HepG2 (cell line): Measurements from ENCODE around the gene CDC27. TPM values are rescaled to one million over a fixed set of nuclear protein-coding genes. Genes with fewer than 3 reads are reported as not detected.

Experiments
- ATAC-seq: fragments of 200-7000 bp; cut with Tn5 transposase; 3 replicates; pipeline ENCODE4 v1.9.1; 2020; ENCODE audit warnings: mild to moderate bottlenecking, moderate library complexity
- BruUV-seq: library from RNA; stranded (reverse); fragments of 400-500 nt; replicated peaks from 2 replicates; lab custom pipeline; 2021; lab: Mats Ljungman, UMichigan
- CTCF ChIA-PET: fragments of 300-600 bp; formaldehyde crosslinking; extraction: SDS; loops from one replicate; lab custom pipeline; 2021; ENCODE audit warnings: low total read pairs, inconsistent platforms, low intra/inter-chr PET ratio; lab: Yijun Ruan, JAX
- POLR2A ChIA-PET: fragments of 350-600 bp; sonication (Branson Sonifier 250); formaldehyde crosslinking; loops from one replicate; lab custom pipeline; 2020; ENCODE audit warnings: antibody characterized with exemption, inconsistent platforms; lab: Yijun Ruan, JAX
- DNase-seq: peaks from one replicate; pipeline ENCODE4 v3.0.0-alpha.2; 2015; ENCODE audit warnings: low spot score
- FAIRE-seq: peaks from 3 replicates; lab custom pipeline; 2011; peaks lifted over from hg19 to GRCh38; lab: Jason Lieb, UNC
- H2AFZ ChIP-seq: one replicate; pipeline ENCODE4 v1.6.1; 2011; ENCODE audit warnings: low read length, inconsistent platforms
- H3K27ac ChIP-seq: fragments of 300-600 bp; 3 replicates; pipeline ENCODE4 v1.8.0; 2011; ENCODE audit warnings: mixed run types, mild to moderate bottlenecking, mixed read lengths, low read length, inconsistent platforms; ENCODE audit not compliant: insufficient read depth; ENCODE audit errors: extremely low read length
- H3K27me3 ChIP-seq, 2 experiments: fragments of 200-600 bp in 1 of 2; 2 replicates in 1 of 2; 3 replicates in 1 of 2; pipeline versions ENCODE4 v1.6.0 to v1.8.0; 2011; ENCODE audit warnings: low read length in 2 of 2, mild to moderate bottlenecking in 2 of 2, moderate library complexity in 2 of 2, inconsistent platforms in 1 of 2; ENCODE audit not compliant: insufficient read depth in 2 of 2, control insufficient read depth in 1 of 2
- H3K36me3 ChIP-seq, 2 experiments: fragments of 200-600 bp in 1 of 2; replicated peaks in 1 of 2; 2 replicates in 1 of 2; 3 replicates in 1 of 2; pipeline versions ENCODE4 v1.5.1 to v1.8.0; 2011; ENCODE audit warnings: low read length in 2 of 2, inconsistent platforms in 1 of 2; ENCODE audit not compliant: insufficient read depth in 2 of 2, control insufficient read depth in 1 of 2
- H3K4me1 ChIP-seq: 2 replicates; pipeline ENCODE4 v1.5.1; 2012; ENCODE audit warnings: low read length, inconsistent platforms; ENCODE audit not compliant: insufficient read depth
- H3K4me2 ChIP-seq: 2 replicates; pipeline ENCODE4 v1.6.0; 2011; ENCODE audit warnings: low read depth, low read length, inconsistent platforms
- H3K4me3 ChIP-seq, 3 experiments: fragments of 200-600 bp in 1 of 3; sonication (generic), shearing (Covaris generic) in 1 of 3; replicated peaks in 1 of 3; 2 replicates each; pipeline ENCODE4 v1.5.1; 2011 to 2016; ENCODE audit warnings: low read length in 3 of 3, inconsistent platforms in 2 of 3, low read depth in 2 of 3, mild to moderate bottlenecking in 2 of 3, control low read depth in 1 of 3, mixed read lengths in 1 of 3; ENCODE audit not compliant: insufficient read depth in 1 of 3
- H3K79me2 ChIP-seq: one replicate; pipeline ENCODE4 v1.6.1; 2011; ENCODE audit warnings: low read length, inconsistent platforms; ENCODE audit not compliant: insufficient read depth
- H3K9ac ChIP-seq: 2 replicates; pipeline ENCODE4 v1.6.0; 2011; ENCODE audit warnings: mild to moderate bottlenecking, low read depth, low read length, inconsistent platforms; ENCODE audit not compliant: insufficient read depth
- H3K9me3 ChIP-seq: 2 replicates; pipeline ENCODE4 v1.5.1; 2012; ENCODE audit warnings: mild to moderate bottlenecking, low read length
- H4K20me1 ChIP-seq: 2 replicates; pipeline ENCODE4 v1.6.0; 2011; ENCODE audit warnings: inconsistent platforms, mild to moderate bottlenecking, low read length, moderate library complexity; ENCODE audit not compliant: insufficient read depth
- EP300 ChIP-seq, 3 experiments: sonication (generic) in 1 of 3; formaldehyde crosslinking in 1 of 3; IDR thresholded peaks; 2 replicates each; pipeline versions ENCODE4 v1.5.1 to v1.6.1; 2011 to 2020; ENCODE audit warnings: low read depth in 2 of 3, low read length in 2 of 3, borderline replicate concordance in 1 of 3, improper control_type of control experiment in 1 of 3, mild to moderate bottlenecking in 1 of 3, missing genetic modification reagents in 1 of 3, moderate library complexity in 1 of 3
- ESRRA ChIP-seq: sonication (generic); formaldehyde crosslinking; IDR thresholded peaks from 2 replicates; pipeline ENCODE4 v1.5.1; 2020; ENCODE audit warnings: mild to moderate bottlenecking, low read depth, missing genetic modification reagents
- ZGPAT ChIP-seq: IDR thresholded peaks from 2 replicates; pipeline ENCODE4 v1.6.1; 2016; ENCODE audit warnings: mild to moderate bottlenecking
- ZNF557 ChIP-seq: sonication (generic); formaldehyde crosslinking; IDR thresholded peaks from 2 replicates; pipeline ENCODE4 v1.4.0; 2020; ENCODE audit warnings: missing genetic modification reagents
- ZNF670 ChIP-seq: sonication (generic); formaldehyde crosslinking; IDR thresholded peaks from 2 replicates; pipeline ENCODE4 v1.8.0; 2022; ENCODE audit warnings: mild to moderate bottlenecking, missing genetic modification reagents, borderline replicate concordance
- WGBS: methylation state at CpG from one replicate; pipeline ENCODE4 v1.1.6; 2017; ENCODE audit warnings: low lambda C conversion rate; 5-methylcytosine and 5-hydroxymethylcytosine counted together
- in situ Hi-C: cut with HindIII; loops from 2 replicates; pipeline ENCODE4 v1.10.0; 2017; ENCODE audit warnings: low pct_unique_long_range_greater_than_20kb; ENCODE audit not compliant: extremely low pct_ligation_motif_present
- intact Hi-C: fragments of 100-400 bp; cut with micrococcal nuclease; formaldehyde crosslinking; loops from one replicate; pipeline ENCODE4 v1.10.0; 2022; ENCODE audit not compliant: unreplicated experiment
- polyA plus RNA-seq, 8 experiments: library from polyadenylated mRNA; depleted of rRNA in 3 of 8; stranded (reverse) in 7 of 8; unstranded in 1 of 8; fragments of >200 nt; fragmentation: Illumina TruSeq in 4 of 8; extraction: Trizol in 4 of 8; gene quantifications; 2 replicates each; pipeline versions ENCODE4 v1.2.1 to v1.2.3, GENCODE V29; 2011 to 2016; ENCODE audit warnings: low read depth in 4 of 8, missing spikeins in 1 of 8, mixed read lengths in 1 of 8; ENCODE audit not compliant: insufficient read depth in 1 of 8
- total RNA-seq, 5 experiments: library from RNA; depleted of rRNA; stranded (reverse); fragments of >200 nt; fragmentation: Illumina TruSeq; extraction: Trizol; gene quantifications; 2 replicates each; pipeline ENCODE4 v1.2.3, GENCODE V29; 2016; ENCODE audit warnings: low read depth in 1 of 5
- TF ChIP-seq, protein P1 (sequence below): sonication (generic); formaldehyde crosslinking; IDR thresholded peaks from 2 replicates; pipeline ENCODE4 v1.4.0; 2020; ENCODE audit warnings: missing genetic modification reagents
- TF ChIP-seq, protein P2 (sequence below): sonication (generic); formaldehyde crosslinking; IDR thresholded peaks from 2 replicates; pipeline ENCODE4 v1.5.0; 2020; ENCODE audit warnings: mild to moderate bottlenecking, missing genetic modification reagents
- TF ChIP-seq, protein P3 (sequence below): sonication (generic); formaldehyde crosslinking; IDR thresholded peaks from 2 replicates; pipeline ENCODE4 v1.8.1; 2022; ENCODE audit warnings: low read depth, mild to moderate bottlenecking, missing genetic modification reagents

Gene CDC27
- total and polyA plus RNA-seq, 2 of the 13 experiments (the other 11 are each of a cell fraction or from before 2014, with no cell fraction given), result 80.7 to 102 TPM

- intact Hi-C loops, result no loop called here
- Histone ChIP-seq H3K79me2 (no peaks in the 10 kb centered on the region), H3K27ac (no peak overlapping the region), H3K36me3 (peaks cover 14 to 40% of the 10 kb centered on the region in 2 experiments), H3K9me3 (no peaks in the 10 kb centered on the region), H3K9ac (no peak overlapping the region), H2AFZ (no peak overlapping the region), H3K27me3 (no peaks in the 10 kb centered on the region), H3K4me1 (peaks cover 9% of the 10 kb centered on the region)
- ATAC-seq, result no peak
- WGBS, result 98% methylated on average over 5 of the region's 5 CpGs
- BruUV-seq, result no TSS peak
- in situ Hi-C loops, result no loop called here
- no peak for DNase-seq
- TF ChIP-seq, protein P1, sequence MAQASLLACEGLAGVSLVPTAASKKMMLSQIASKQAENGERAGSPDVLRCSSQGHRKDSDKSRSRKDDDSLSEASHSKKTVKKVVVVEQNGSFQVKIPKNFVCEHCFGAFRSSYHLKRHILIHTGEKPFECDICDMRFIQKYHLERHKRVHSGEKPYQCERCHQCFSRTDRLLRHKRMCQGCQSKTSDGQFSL (CRISPR knock-in tag), result no peak
- TF ChIP-seq, protein P2, sequence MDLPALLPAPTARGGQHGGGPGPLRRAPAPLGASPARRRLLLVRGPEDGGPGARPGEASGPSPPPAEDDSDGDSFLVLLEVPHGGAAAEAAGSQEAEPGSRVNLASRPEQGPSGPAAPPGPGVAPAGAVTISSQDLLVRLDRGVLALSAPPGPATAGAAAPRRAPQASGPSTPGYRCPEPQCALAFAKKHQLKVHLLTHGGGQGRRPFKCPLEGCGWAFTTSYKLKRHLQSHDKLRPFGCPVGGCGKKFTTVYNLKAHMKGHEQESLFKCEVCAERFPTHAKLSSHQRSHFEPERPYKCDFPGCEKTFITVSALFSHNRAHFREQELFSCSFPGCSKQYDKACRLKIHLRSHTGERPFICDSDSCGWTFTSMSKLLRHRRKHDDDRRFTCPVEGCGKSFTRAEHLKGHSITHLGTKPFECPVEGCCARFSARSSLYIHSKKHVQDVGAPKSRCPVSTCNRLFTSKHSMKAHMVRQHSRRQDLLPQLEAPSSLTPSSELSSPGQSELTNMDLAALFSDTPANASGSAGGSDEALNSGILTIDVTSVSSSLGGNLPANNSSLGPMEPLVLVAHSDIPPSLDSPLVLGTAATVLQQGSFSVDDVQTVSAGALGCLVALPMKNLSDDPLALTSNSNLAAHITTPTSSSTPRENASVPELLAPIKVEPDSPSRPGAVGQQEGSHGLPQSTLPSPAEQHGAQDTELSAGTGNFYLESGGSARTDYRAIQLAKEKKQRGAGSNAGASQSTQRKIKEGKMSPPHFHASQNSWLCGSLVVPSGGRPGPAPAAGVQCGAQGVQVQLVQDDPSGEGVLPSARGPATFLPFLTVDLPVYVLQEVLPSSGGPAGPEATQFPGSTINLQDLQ (CRISPR knock-in tag), result no peak
- no peak for TF ChIP-seq ZNF670 (CRISPR knock-in tag)
- no peak for TF ChIP-seq ZNF557
- TF ChIP-seq, protein P3, sequence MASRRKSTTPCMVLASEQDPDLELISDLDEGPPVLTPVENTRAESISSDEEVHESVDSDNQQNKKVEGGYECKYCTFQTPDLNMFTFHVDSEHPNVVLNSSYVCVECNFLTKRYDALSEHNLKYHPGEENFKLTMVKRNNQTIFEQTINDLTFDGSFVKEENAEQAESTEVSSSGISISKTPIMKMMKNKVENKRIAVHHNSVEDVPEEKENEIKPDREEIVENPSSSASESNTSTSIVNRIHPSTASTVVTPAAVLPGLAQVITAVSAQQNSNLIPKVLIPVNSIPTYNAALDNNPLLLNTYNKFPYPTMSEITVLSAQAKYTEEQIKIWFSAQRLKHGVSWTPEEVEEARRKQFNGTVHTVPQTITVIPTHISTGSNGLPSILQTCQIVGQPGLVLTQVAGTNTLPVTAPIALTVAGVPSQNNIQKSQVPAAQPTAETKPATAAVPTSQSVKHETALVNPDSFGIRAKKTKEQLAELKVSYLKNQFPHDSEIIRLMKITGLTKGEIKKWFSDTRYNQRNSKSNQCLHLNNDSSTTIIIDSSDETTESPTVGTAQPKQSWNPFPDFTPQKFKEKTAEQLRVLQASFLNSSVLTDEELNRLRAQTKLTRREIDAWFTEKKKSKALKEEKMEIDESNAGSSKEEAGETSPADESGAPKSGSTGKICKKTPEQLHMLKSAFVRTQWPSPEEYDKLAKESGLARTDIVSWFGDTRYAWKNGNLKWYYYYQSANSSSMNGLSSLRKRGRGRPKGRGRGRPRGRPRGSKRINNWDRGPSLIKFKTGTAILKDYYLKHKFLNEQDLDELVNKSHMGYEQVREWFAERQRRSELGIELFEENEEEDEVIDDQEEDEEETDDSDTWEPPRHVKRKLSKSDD, result no peak
- TF ChIP-seq ESRRA (CRISPR knock-in tag), result no peak
- no peak for TF ChIP-seq ZGPAT (CRISPR knock-in tag)
- no peak for TF ChIP-seq EP300 (IDR thresholded peaks at IDR 0.05; ENCODE audit: low read depth in 2 of 2, low read length in 2 of 2)
- TF ChIP-seq EP300 (CRISPR knock-in tag; IDR thresholded peaks at IDR 0.05; ENCODE audit: borderline replicate concordance), result no peak
- TF ChIP-seq, all 625 proteins: peak for 0
- no peak overlapping the region for H3K4me3 ChIP-seq
- no peaks in the 10 kb centered on the region for H4K20me1 ChIP-seq
- H3K4me2 ChIP-seq, result no peak overlapping the region
- CTCF ChIA-PET, result no interaction called here
- POLR2A ChIA-PET, result no interaction called here
- no peak for FAIRE-seq
Observed at GRCh38 chr17:47120521-47121095, 68.5 kb downstream of the CDC27 start.
